Mononuclear cell (primary cell): ENCODE results near the gene GSTM2. TPM values are rescaled to one million over a fixed set of nuclear protein-coding genes. Genes with fewer than 3 reads are reported as not detected.
A peak's percentile ranks its signal among the peaks of the same experiment; 100 is the strongest.
"Not testable (repeated sequence)": the region's sequence is repeated elsewhere in the genome, so short reads cannot be mapped to it uniquely, and the experiment has no call there.

ENCODE experiments used
- H3K27me3 ChIP-seq: 2 replicates; pipeline ENCODE4 v1.6.0; 2011; ENCODE audit warnings: low read length, control low read depth; ENCODE audit not compliant: insufficient read depth
- H3K4me1 ChIP-seq: 2 replicates; pipeline ENCODE4 v1.5.1; 2011; ENCODE audit warnings: mild to moderate bottlenecking, low read length, control low read depth; ENCODE audit not compliant: insufficient read depth
- H3K4me3 ChIP-seq: 2 replicates; pipeline ENCODE4 v1.5.1; 2011; ENCODE audit warnings: mild to moderate bottlenecking, low read length, moderate library complexity
- H3K9me3 ChIP-seq: 2 replicates; pipeline ENCODE4 v1.5.1; 2011; ENCODE audit warnings: low read depth, mild to moderate bottlenecking, control low read depth, low read length
- total RNA-seq: library from RNA; depleted of rRNA; stranded (reverse); fragments of >200 nt; gene quantifications from one replicate; pipeline ENCODE4 v1.2.3, GENCODE V29; 2012

The GSTM2 gene
- total RNA-seq, 1 donor = 16.1 TPM

DNA sequence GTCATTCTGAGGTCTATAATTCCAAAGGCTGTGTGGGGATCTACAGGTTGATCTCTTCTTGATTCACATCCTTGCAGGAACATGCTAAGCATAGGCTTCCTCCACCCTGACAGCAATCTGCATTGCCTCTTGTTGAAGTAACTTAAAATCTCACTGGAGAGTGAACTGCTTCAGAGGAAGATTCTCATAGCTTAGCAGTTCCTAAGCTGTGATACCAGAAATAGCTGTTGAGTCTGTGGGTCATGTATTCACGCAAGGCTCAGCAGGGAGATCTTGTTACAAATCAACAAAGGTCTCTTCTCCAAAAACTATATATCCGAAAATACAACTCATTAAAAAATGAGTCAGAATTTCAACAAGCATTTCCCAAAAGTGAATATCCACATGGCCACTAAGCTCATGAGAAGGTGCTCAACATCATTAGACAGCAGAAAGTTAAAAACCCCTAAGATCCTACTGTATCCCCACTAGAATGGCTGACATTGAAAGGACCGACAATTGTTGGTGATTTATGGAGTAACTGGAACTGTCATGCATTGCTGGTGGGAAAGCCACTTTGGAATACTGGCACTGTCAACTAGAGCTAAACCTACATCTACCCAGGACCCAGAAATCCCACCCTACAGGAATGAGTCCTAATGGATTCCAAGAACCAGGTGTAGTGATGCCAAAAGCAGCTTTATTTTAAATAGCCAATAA, 9.0 kb downstream of the GSTM2 start:
- H3K4me1 ChIP-seq, H3K4me3 ChIP-seq, H3K27me3 ChIP-seq, H3K9me3 ChIP-seq: not testable (repeated sequence)

DNA sequence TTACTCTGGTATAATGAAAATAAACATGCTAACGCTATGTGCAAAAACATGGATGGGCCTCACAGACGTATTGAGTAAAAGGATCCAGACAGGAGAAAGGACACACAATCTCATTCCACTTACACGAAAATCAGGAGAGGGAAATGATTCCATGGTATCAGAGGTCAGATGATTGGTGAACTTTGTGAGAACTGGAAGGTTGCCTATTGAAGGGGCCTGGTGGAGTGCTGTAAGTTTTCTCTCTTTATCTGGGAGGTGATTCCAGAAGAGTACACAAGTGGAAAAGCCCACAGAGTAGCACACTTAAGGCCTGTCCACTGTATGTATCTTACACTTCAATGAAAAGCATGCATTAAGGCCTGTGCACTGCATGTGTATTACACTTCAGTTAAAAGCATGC, 9.6 kb downstream of the GSTM2 start:
- no peak overlapping the region for H3K4me3 ChIP-seq

DNA sequence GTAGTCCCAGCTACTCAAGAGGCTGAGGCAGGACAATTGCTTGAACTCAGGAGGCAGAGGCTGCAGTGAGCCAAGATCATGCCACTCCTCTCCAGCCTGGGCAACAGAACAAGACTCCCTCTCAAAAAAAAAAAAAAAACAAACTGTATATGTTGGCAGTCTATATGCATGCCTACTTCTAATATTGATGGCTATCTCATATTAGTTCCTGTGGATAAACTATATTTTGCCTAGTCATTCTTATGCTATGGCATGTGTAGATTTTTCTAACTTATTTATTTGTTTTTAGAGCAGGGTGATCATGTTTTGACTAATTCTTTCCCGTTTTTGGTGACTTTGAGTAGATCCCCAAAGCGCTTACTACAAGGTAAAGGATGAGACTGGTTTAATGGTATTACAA, 10.8 kb downstream of the GSTM2 start:
- not testable (repeated sequence) for H3K4me1 ChIP-seq, H3K9me3 ChIP-seq, H3K27me3 ChIP-seq, H3K4me3 ChIP-seq

More for the DNA sequence above, 9.6 kb downstream of the GSTM2 start:
- Histone ChIP-seq H3K4me1 (no peaks in the 10 kb centered on the region), H3K27me3 (no peaks in the 10 kb centered on the region), H3K9me3 (no peaks in the 10 kb centered on the region)

GRCh38 chr1:109684777-109685176, 16.9 kb downstream of the GSTM2 start:
- not testable (repeated sequence) for H3K27me3 ChIP-seq, H3K4me1 ChIP-seq, H3K4me3 ChIP-seq, H3K9me3 ChIP-seq

GRCh38 chr1:109685399-109685798, 17.5 kb downstream of the GSTM2 start:
- not testable (repeated sequence) for H3K9me3 ChIP-seq, H3K4me3 ChIP-seq, H3K27me3 ChIP-seq, H3K4me1 ChIP-seq

- not testable (repeated sequence) for H3K4me3 ChIP-seq, H3K27me3 ChIP-seq, H3K9me3 ChIP-seq, H3K4me1 ChIP-seq
Observed at GRCh38 chr1:109685890-109686289, 18.0 kb downstream of the GSTM2 start.

DNA sequence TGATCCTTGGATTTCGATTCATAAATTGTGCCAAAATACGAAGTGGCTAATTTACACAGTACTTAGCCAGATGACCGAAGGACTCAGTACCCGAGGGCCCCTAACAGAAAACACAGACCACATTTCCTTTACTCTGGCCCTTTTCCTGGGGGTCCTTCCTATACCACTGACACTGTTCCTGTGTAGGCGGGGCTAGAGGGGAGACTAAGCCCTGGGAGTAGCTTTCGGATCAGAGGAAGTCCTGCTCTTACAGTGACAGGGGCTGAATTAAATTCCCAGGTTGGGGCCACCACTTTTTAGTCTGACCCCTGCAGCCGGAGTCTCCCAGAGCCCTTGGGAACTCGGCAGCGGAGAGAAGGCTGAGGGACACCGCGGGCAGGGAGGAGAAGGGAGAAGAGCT, 19.3 kb downstream of the GSTM2 start:
- H3K9me3 ChIP-seq, H3K4me3 ChIP-seq, H3K27me3 ChIP-seq, H3K4me1 ChIP-seq: not testable (repeated sequence)

DNA sequence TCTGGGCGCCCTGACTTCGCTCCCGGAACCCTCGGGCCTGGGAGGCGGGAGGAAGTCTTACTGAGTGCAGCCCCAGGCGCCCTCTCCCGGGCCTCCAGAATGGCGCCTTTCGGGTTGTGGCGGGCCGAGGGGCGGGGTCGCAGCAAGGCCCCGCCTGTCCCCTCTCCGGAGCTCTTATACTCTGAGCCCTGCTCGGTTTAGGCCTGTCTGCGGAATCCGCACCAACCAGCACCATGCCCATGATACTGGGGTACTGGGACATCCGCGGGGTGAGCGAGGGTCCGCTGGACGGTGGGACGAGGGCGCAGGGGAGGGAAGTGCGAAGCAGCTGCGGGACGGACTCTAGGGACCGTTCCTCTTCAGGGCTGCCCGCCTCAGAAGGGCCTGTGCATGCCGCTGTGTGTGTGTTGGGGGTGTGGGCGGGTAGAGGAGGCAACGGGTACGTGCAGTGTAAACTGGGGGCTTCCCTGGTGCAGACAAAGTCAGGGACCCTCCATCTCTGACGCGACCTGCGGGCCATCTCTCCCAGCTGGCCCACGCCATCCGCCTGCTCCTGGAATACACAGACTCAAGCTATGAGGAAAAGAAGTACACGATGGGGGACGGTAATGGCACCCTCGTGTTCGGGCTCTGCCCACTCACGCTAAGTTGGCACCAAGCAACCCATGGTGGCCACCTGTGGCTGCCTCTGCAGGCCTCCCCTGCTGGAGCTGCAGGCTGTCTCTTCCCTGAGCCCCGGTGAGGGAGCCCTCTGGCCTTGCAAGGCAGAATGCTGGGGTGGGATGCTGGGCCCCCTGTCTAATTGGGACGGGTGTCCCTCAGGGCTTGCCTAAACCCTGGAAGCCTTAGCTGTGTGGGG, 20.0 kb downstream of the GSTM2 start, which contains the start of gene GSTM1:
Gene GSTM1 (plus strand): TSS at position 177 of the 859 bp plus-strand sequence. CDS start 57 bp downstream, at position 234.
- no peaks in the 10 kb centered on the region for H3K9me3 ChIP-seq
- peak within 1 kb of the TSS; percentile 16 for H3K4me3 ChIP-seq
- H3K27me3 ChIP-seq = no peaks in the 10 kb centered on the region
- no peaks in the 10 kb centered on the region for H3K4me1 ChIP-seq

GRCh38 chr1:109689844-109690405, 22.1 kb downstream of the GSTM2 start:
- H3K4me3 ChIP-seq = no peak overlapping the region
- no peaks in the 10 kb centered on the region for H3K9me3 ChIP-seq
- H3K4me1 ChIP-seq = no peaks in the 10 kb centered on the region
- no peaks in the 10 kb centered on the region for H3K27me3 ChIP-seq

DNA sequence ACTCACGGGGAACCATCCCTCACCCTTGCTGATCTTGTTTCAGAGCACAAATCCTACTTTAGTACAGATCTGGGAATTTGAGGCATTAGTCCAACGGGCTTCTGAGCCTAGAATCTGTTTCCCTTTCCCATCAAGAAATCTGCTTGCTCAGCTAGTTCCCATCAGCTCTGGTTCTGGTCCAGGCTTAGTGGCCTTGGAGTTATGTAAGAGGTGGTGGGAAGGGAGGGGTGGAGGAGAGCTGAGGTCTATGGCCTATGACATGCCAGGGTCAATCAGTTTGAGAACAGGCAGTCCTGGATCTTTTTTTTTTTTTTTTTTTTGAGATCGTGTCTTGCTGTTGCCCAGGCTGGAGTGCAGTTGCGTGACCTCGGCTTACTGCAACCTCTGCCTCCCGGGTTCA, 23.9 kb downstream of the GSTM2 start:
- H3K4me1 ChIP-seq = no peaks in the 10 kb centered on the region
- no peaks in the 10 kb centered on the region for H3K27me3 ChIP-seq
- no peaks in the 10 kb centered on the region for H3K9me3 ChIP-seq
- no peak overlapping the region for H3K4me3 ChIP-seq

GRCh38 chr1:109694400-109694799, 26.5 kb downstream of the GSTM2 start:
- H3K9me3 ChIP-seq, H3K4me3 ChIP-seq, H3K27me3 ChIP-seq, H3K4me1 ChIP-seq: not testable (repeated sequence)

GRCh38 chr1:109695138-109695537, 27.3 kb downstream of the GSTM2 start:
- H3K4me1 ChIP-seq, H3K27me3 ChIP-seq: not testable (repeated sequence)

DNA sequence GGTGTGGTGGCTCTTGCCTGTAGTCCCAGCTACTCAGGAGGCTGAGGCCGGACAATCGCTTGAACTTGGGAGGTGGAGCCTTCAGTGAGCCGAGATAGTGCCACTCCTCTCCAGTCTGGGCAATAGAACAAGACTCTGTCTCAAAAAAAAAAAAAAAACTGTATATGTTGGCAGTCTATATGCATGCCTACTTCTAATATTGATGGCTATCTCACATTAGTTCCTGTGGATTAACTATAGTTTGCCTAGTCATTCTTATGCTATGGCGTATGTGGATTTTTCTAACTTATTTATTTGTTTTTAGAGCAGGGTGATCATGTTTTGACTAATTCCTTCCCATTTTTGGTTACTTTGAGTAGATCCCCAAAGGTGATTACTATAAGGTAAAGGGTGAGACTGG, 29.2 kb downstream of the GSTM2 start:
- Histone ChIP-seq H3K27me3 (no peaks in the 10 kb centered on the region), H3K4me3 (no peak overlapping the region), H3K4me1 (no peaks in the 10 kb centered on the region), H3K9me3 (no peaks in the 10 kb centered on the region)

More at GRCh38 chr1:109695138-109695537, 27.3 kb downstream of the GSTM2 start:
- not testable (repeated sequence) for H3K9me3 ChIP-seq, H3K4me3 ChIP-seq

GRCh38 chr1:109697861-109698260, 30.0 kb downstream of the GSTM2 start:
- H3K9me3 ChIP-seq, H3K4me3 ChIP-seq, H3K4me1 ChIP-seq, H3K27me3 ChIP-seq: not testable (repeated sequence)

GRCh38 chr1:109702940-109703339, 35.1 kb downstream of the GSTM2 start:
- not testable (repeated sequence) for H3K4me1 ChIP-seq, H3K9me3 ChIP-seq, H3K27me3 ChIP-seq, H3K4me3 ChIP-seq
